ENCODE data around the gene TRABD2B. TPM values are rescaled to one million over a fixed set of nuclear protein-coding genes. Genes with fewer than 3 reads are reported as not detected.

Gene TRABD2B
- total and polyA plus RNA-seq, 2 donors (not counting 3 experiments of a cell fraction or from before 2014, with no cell fraction given), result not detected

DNA sequence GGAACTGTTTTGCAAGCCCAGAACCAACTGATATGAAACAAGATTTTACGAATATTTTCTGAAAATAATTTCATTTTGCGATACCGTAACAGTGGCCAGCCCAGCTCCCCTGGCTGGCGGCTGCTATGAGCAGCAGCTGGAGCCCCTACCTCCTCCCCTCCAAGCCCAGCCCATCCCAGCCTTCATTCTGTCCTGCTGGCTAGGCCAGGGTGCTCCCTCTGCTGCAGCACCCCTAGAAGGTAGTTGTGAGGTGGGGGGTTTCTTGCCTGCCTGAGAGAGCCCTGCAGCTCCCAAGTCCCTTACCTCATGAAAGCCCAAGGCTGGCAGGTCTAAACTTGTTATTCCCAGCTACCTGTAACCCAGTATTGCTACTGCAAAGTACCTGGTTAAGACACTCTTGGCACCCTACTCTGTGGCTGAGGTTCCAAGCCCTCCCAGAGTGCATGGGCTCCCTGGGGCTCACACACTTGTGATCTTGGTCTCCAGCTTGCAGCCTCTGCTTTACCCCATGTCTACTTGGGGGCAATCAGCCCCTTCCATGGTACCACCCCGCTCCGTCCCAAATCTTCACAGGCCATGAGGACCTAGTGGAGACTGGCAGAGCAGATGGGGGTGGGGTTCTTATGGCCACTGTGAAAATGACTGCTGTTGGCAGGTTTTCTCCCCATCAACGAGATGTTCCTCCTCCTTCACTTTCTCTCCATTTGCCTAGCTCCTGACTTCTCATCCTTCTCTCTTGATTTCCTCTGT is 239.8 kb downstream of the TRABD2B start:
- DNase-seq (ENCODE audit: low read depth, low spot score) (no peak), FAIRE-seq (no peak)
- intact Hi-C loops (cut with micrococcal nuclease) (no loop called here), dilution Hi-C loops (cut with MboI; ENCODE audit: extremely low pct_ligation_motif_present, low sequenced_read_pairs) (no loop called here)
- Histone ChIP-seq H3K4me1 (ENCODE audit: control insufficient read depth, extremely low read depth, insufficient read depth, low read length) (no peaks in the 10 kb centered on the region), H3K4me2 (ENCODE audit: insufficient read depth, low read length) (no peak overlapping the region), H3K9me1 (replicated peaks; ENCODE audit: control insufficient read depth, extremely low read depth, insufficient read depth, low read length) (no peaks in the 10 kb centered on the region), H3K79me2 (ENCODE audit: control insufficient read depth, insufficient read depth, low read length) (no peaks in the 10 kb centered on the region), H3K27ac (ENCODE audit: insufficient read depth, low read depth, low read length) (no peak overlapping the region), H2AFZ (ENCODE audit: low read depth, low read length) (no peak overlapping the region), H3K4me3 (replicated peaks in 1 of 3; ENCODE audit: insufficient read depth in 1 of 3, low read depth in 1 of 3, low read length in 3 of 3) (no peak overlapping the region), H3K27me3 (ENCODE audit: control insufficient read depth in 2 of 2, insufficient read depth in 2 of 2, low read length in 2 of 2) (no peaks in the 10 kb centered on the region), H3K9me3 (replicated peaks; ENCODE audit: control insufficient read depth, insufficient read depth, low read length) (no peaks in the 10 kb centered on the region), H4K20me1 (replicated peaks; ENCODE audit: control insufficient read depth, extremely low read depth, insufficient read depth, low read length) (no peaks in the 10 kb centered on the region), H3K36me3 (ENCODE audit: control insufficient read depth in 2 of 2, extremely low read depth in 1 of 2, insufficient read depth in 2 of 2, low read length in 2 of 2) (no peaks in the 10 kb centered on the region), H3K9ac (replicated peaks; ENCODE audit: extremely low read depth, insufficient read depth, low read length) (no peak overlapping the region)
- no TSS peak for BruUV-seq (replicated peaks)
- TF ChIP-seq EZH2 (IDR thresholded peaks at IDR 0.05; ENCODE audit: borderline replicate concordance, low read depth, low read length, severe bottlenecking) (no peak), GATA2 (IDR thresholded peaks at IDR 0.05; ENCODE audit: insufficient read depth, insufficient read length, low read depth, low read length) (no peak), POLR2AphosphoS5 (IDR thresholded peaks at IDR 0.05; ENCODE audit: insufficient read depth, low read depth, low read length) (no peak), MAX (IDR thresholded peaks at IDR 0.05; ENCODE audit: insufficient read depth, insufficient read length) (no peak), MYC (IDR thresholded peaks at IDR 0.05; ENCODE audit: low read depth, low read length) (no peak)
- ChIA-PET CTCF (no interaction called here), POLR2A (no interaction called here)

- CTCF ChIA-PET, result interaction anchor here (0.8 to 1.7 kb wide), 3 partner anchors 30 to 324 kb away, joined by 3 to 4 read pairs (median 4); no protein-coding TSS in a partner anchor
- intact Hi-C loops (cut with micrococcal nuclease) (no loop called here), dilution Hi-C loops (cut with MboI; ENCODE audit: extremely low pct_ligation_motif_present, low sequenced_read_pairs) (no loop called here)
Measured at GRCh38 chr1:47756411-47756810, 240.8 kb downstream of the TRABD2B start.

More at GRCh38 chr1:47756411-47756810, 240.8 kb downstream of the TRABD2B start:
- Histone ChIP-seq H2AFZ (ENCODE audit: low read depth, low read length) (no peak overlapping the region), H3K36me3 (ENCODE audit: control insufficient read depth in 2 of 2, extremely low read depth in 1 of 2, insufficient read depth in 2 of 2, low read length in 2 of 2) (no peaks in the 10 kb centered on the region), H3K79me2 (ENCODE audit: control insufficient read depth, insufficient read depth, low read length) (no peaks in the 10 kb centered on the region), H3K9me1 (replicated peaks; ENCODE audit: control insufficient read depth, extremely low read depth, insufficient read depth, low read length) (no peaks in the 10 kb centered on the region), H4K20me1 (replicated peaks; ENCODE audit: control insufficient read depth, extremely low read depth, insufficient read depth, low read length) (no peaks in the 10 kb centered on the region), H3K9me3 (replicated peaks; ENCODE audit: control insufficient read depth, insufficient read depth, low read length) (no peaks in the 10 kb centered on the region), H3K4me3 (replicated peaks in 1 of 3; ENCODE audit: insufficient read depth in 1 of 3, low read depth in 1 of 3, low read length in 3 of 3) (no peak overlapping the region), H3K27me3 (ENCODE audit: control insufficient read depth in 2 of 2, insufficient read depth in 2 of 2, low read length in 2 of 2) (no peaks in the 10 kb centered on the region), H3K4me1 (ENCODE audit: control insufficient read depth, extremely low read depth, insufficient read depth, low read length) (no peaks in the 10 kb centered on the region), H3K27ac (ENCODE audit: insufficient read depth, low read depth, low read length) (no peak overlapping the region), H3K9ac (replicated peaks; ENCODE audit: extremely low read depth, insufficient read depth, low read length) (no peak overlapping the region), H3K4me2 (ENCODE audit: insufficient read depth, low read length) (no peak overlapping the region)
- no peak for TF ChIP-seq POLR2A (IDR thresholded peaks at IDR 0.05; ENCODE audit: low read depth, low read length)
- TF ChIP-seq EZH2 (IDR thresholded peaks at IDR 0.05; ENCODE audit: borderline replicate concordance, low read depth, low read length, severe bottlenecking), result no peak
- no peak for TF ChIP-seq MAX (IDR thresholded peaks at IDR 0.05; ENCODE audit: insufficient read depth, insufficient read length)
- no peak for DNase-seq (ENCODE audit: low read depth, low spot score)
- POLR2A ChIA-PET, result no interaction called here
- no TSS peak for BruUV-seq (replicated peaks)
- no peak for FAIRE-seq
